ENCODE results near the gene RNF152.

The RNF152 gene

DNA sequence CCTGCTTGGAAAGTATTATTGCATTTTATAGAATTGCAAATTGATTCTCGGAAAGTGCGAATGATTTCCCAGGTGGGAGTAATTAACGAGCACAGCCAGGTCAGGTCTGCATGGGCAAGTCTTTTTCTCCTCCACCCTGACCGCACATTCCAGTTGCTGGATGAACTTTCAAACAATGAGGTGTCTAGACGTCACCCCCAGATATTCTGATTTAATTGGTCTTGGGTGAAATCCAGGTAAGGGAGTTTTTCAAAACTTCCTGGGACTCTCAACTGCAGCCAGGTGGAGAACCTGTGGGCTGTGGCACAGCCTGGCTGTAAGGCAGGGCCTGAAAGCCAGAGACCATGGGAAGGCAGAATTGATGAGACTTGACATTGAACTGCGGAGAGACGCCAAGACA, 15.9 kb upstream of the RNF152 start:
- H3K4me3 ChIP-seq = no peak overlapping the region
- TF ChIP-seq, protein P1, sequence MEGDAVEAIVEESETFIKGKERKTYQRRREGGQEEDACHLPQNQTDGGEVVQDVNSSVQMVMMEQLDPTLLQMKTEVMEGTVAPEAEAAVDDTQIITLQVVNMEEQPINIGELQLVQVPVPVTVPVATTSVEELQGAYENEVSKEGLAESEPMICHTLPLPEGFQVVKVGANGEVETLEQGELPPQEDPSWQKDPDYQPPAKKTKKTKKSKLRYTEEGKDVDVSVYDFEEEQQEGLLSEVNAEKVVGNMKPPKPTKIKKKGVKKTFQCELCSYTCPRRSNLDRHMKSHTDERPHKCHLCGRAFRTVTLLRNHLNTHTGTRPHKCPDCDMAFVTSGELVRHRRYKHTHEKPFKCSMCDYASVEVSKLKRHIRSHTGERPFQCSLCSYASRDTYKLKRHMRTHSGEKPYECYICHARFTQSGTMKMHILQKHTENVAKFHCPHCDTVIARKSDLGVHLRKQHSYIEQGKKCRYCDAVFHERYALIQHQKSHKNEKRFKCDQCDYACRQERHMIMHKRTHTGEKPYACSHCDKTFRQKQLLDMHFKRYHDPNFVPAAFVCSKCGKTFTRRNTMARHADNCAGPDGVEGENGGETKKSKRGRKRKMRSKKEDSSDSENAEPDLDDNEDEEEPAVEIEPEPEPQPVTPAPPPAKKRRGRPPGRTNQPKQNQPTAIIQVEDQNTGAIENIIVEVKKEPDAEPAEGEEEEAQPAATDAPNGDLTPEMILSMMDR (IDR thresholded peaks at IDR 0.05) = no peak
- no peak for DNase-seq (ENCODE audit: low spot score)
- no peak overlapping the region for H3K27ac ChIP-seq

DNA sequence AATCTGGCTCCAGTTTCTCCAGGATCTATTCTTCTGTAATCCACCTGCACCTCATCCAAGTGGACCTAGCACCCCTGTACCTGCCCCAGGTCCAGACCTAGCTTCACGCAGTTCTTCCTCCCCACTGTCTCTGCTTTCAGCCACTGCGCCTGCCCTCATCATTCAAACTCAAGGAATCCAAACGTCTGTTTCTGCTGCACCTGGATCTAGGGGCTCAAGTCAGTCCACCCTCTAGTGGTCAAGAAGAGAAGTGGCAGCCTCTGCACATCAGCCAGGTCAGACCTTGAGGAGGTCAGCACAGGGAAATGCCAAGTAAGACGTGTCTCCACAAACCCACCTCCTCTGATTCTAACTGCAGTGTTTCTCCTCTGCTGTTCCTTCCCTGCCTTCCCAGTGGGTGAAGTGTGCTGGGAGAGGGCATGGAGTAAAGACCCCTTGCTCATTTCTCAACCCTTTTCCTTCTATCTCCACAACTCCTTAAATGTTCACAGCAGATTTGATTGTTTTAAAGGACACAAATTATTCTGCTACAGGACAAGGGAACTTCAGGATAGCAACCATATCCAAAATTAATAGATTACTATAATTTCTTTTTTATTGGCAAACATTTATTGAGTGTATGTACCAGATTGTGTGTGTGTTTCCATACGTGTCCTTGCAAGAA, 8.6 kb upstream of the RNF152 start:
- no peak for DNase-seq (ENCODE audit: low spot score)
- Histone ChIP-seq H3K27ac (no peak overlapping the region), H3K4me3 (no peak overlapping the region)
- TF ChIP-seq, protein P1 (IDR thresholded peaks at IDR 0.05) = peak; percentile 88

DNA sequence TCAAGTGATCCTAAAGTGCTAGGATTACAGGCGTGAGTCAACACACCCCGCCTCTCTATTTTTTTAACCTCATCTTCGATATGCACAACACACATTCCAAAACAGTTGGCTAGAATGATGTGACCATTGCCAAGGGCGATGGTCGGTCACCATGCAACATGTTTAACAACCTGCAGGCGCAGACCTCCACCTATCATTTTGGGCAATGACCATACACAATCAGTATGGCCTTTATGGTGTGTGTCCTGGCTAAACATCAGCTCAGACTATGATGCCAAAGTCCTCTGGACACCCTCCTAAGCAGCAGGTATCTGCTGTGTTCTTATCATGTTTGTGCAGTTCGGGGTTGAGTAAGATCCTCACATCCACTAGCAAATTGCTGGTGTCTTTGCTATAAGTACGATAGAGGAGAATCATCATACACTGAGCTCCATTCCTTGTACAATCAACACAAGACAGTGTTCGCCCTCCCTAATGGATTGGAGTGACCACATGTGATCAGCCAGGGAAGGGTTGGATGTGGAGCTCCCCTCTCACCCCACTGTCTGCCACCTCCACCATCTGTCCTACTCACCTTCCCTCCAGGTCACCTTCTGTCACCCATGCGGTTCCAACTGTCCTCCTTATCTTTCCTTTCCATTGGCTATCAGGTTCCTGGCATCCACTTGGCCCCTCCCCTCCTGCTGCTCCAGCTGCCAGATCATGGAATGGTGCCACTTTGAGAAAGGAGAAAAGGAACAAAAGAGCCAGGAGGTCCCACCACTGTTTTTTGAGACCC, 7.9 kb upstream of the RNF152 start:
- TF ChIP-seq, protein P1 (IDR thresholded peaks at IDR 0.05) = no peak
- DNase-seq (ENCODE audit: low spot score) = no peak
- Histone ChIP-seq H3K27ac (no peak overlapping the region), H3K4me3 (no peak overlapping the region)

DNA sequence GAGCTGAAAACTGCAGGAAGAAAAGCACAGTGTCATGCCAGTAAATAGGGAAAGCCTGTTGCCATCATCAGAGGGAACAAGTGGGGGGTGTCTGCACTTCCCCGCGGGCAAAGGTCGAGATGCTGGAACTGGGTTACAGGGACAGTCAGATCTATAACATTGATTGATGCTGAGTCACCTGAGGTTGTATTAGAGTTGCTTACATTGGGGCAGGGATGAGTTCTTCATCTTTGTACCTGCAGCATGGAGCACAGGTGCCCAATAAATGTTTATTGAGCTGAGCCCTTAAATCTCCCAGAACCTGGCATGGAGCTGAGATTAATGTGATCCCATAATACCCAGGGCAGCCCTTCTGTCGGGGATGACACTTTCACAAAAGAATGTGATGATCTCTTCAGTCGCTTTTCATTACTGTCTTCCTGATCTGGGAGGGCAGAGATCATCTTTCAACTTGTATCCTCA, 5.9 kb upstream of the RNF152 start:
- TF ChIP-seq, protein P1 (IDR thresholded peaks at IDR 0.05) = no peak
- no peak overlapping the region for H3K27ac ChIP-seq
- H3K4me3 ChIP-seq = no peak overlapping the region
- no peak for DNase-seq (ENCODE audit: low spot score)

DNA sequence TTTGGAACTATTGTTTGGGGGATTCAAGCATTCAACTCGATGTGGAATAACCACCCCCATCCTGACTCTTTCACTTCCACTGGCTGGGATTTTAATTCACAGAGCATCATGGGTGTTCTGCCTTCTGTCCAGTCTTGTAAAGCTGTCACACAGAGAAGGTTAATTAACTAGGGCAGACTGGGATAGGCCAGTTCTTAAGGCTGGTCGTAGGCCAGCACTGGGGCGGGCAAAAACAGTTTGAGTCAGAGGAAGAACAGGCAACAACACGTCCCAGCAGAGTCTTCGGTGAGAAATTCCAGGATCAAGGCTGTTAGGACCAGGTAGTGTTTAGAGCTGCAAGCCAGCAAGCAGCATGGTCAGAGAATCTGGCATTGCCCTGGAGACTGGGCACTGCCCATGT, 4.0 kb upstream of the RNF152 start:
- Histone ChIP-seq H3K27ac (peak overlapping the region; percentile 21 to 71), H3K4me3 (peak overlapping the region; percentile 18)
- no peak for DNase-seq (ENCODE audit: low spot score)
- TF ChIP-seq, protein P1 (IDR thresholded peaks at IDR 0.05) = no peak

DNA sequence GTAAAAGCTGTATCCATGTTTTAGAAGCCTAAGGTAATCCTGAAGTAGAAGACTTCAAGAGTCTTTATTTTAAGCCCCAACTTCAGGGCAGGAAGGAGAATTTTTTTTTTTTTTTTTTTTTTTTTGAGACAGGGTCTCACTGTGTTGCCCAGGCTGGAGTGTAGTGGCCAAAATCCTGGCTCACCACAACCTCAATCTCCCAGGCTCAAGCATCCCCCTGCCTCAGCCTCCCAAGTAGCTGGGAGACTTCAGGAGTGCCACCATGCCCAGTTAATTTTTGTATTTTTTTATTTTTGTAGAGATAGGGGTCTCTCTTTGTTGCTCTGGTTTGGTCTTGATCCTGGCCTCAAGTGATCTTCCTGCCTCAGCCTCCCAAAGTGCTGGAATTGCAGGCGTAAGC, 3.3 kb upstream of the RNF152 start:
- no peak for DNase-seq (ENCODE audit: low spot score)
- no peak overlapping the region for H3K4me3 ChIP-seq
- H3K27ac ChIP-seq = peak overlapping the region; percentile 21 to 71
- TF ChIP-seq, protein P1 (IDR thresholded peaks at IDR 0.05) = no peak
